A549 (cell line): ENCODE measurements around the gene APLN.

ENCODE experiments used
- CEBPB ChIP-seq, 2 experiments: fragments of >200 bp in 1 of 2; sonication (Bioruptor Twin) in 1 of 2; formaldehyde crosslinking in 1 of 2; IDR thresholded peaks; 2 replicates each; pipeline ENCODE4 v1.6.1; 2012 to 2016
- CTCF ChIP-seq: fragments of >200 bp; sonication (Bioruptor Twin); formaldehyde crosslinking; IDR thresholded peaks from 3 replicates; pipeline ENCODE4 v1.5.1; 2016
- EP300 ChIP-seq, 2 experiments: fragments of >200 bp; sonication (Bioruptor Twin); formaldehyde crosslinking; IDR thresholded peaks; 2 replicates in 1 of 2; 3 replicates in 1 of 2; pipeline ENCODE4 v1.6.1; 2016 to 2017
- ESRRA ChIP-seq: fragments of 150-350 bp; IDR thresholded peaks from 2 replicates; pipeline ENCODE4 v1.6.1; 2014; ENCODE audit warnings: mild to moderate bottlenecking, low read length, borderline replicate concordance
- MAFK ChIP-seq: fragments of 450-650 bp; IDR thresholded peaks from 2 replicates; pipeline ENCODE4 v1.6.1; 2014; ENCODE audit not compliant: partially characterized antibody
- POLR2A ChIP-seq: IDR thresholded peaks from 2 replicates; pipeline ENCODE4 v1.6.1; 2012; ENCODE audit warnings: mild to moderate bottlenecking, low read length
- RFX5 ChIP-seq: fragments of 450-650 bp; IDR thresholded peaks from 2 replicates; pipeline ENCODE4 v1.7.1; 2014; ENCODE audit warnings: antibody characterized with exemption, mild to moderate bottlenecking, moderate library complexity

GRCh38 chrX:129631849-129632248, 22.9 kb downstream of the APLN start:
- no peak for TF ChIP-seq EP300 (IDR thresholded peaks at IDR 0.05)
- TF ChIP-seq POLR2A = no peak
- TF ChIP-seq CEBPB (IDR thresholded peaks at IDR 0.05) = no peak
- TF ChIP-seq CTCF = no peak
- TF ChIP-seq ESRRA = no peak
- no peak for TF ChIP-seq RFX5
- no peak for TF ChIP-seq MAFK
